Endodermal cell (in vitro differentiated cells): ENCODE results near the gene SDCCAG8. TPM values are rescaled to one million over a fixed set of nuclear protein-coding genes. Genes with fewer than 3 reads are reported as not detected.

Experiments
- DNase-seq: peaks from one replicate; pipeline ENCODE4 v3.0.0-alpha.2; 2017
- H3K27ac ChIP-seq: 2 replicates; pipeline ENCODE4 v1.5.1; 2013; ENCODE audit warnings: mild to moderate bottlenecking, low read depth, low read length, moderate library complexity
- H3K27me3 ChIP-seq: 2 replicates; pipeline ENCODE4 v1.6.1; 2013; ENCODE audit warnings: mild to moderate bottlenecking, low read length, moderate library complexity; ENCODE audit not compliant: insufficient read depth, control insufficient read depth, poor library complexity, severe bottlenecking
- H3K36me3 ChIP-seq: 2 replicates; pipeline ENCODE4 v1.7.0; 2013; ENCODE audit warnings: mild to moderate bottlenecking, low read length, moderate library complexity; ENCODE audit not compliant: control insufficient read depth, insufficient read depth
- H3K4me1 ChIP-seq: one replicate; pipeline ENCODE4 v1.7.0; 2013; ENCODE audit warnings: low read length; ENCODE audit not compliant: control insufficient read depth, insufficient read depth
- H3K4me3 ChIP-seq: 2 replicates; pipeline ENCODE4 v1.5.1; 2013; ENCODE audit warnings: mild to moderate bottlenecking, low read length, moderate library complexity
- H3K9ac ChIP-seq: 2 replicates; pipeline ENCODE4 v1.6.1; 2013; ENCODE audit warnings: mild to moderate bottlenecking, low read length, moderate library complexity; ENCODE audit not compliant: poor library complexity, severe bottlenecking; ENCODE audit errors: extremely low read depth
- H3K9me3 ChIP-seq: 2 replicates; pipeline ENCODE4 v1.6.1; 2013; ENCODE audit warnings: mild to moderate bottlenecking, low read length, moderate library complexity; ENCODE audit not compliant: control insufficient read depth
- H3K27ac Mint-ChIP-seq: 2 replicates; pipeline ENCODE4 v1.8.0; 2020; ENCODE audit warnings: mixed read lengths
- H3K27me3 Mint-ChIP-seq: 2 replicates; pipeline ENCODE4 v1.8.0; 2021; ENCODE audit warnings: mild to moderate bottlenecking, mixed read lengths; ENCODE audit not compliant: insufficient read depth
- H3K36me3 Mint-ChIP-seq: 2 replicates; pipeline ENCODE4 v1.8.0; 2020; ENCODE audit warnings: low read depth, mixed read lengths
- H3K4me1 Mint-ChIP-seq: 2 replicates; pipeline ENCODE4 v1.8.0; 2020; ENCODE audit warnings: mixed read lengths
- H3K4me3 Mint-ChIP-seq: 2 replicates; pipeline ENCODE4 v1.8.0; 2020; ENCODE audit warnings: mild to moderate bottlenecking, moderate library complexity, mixed read lengths
- H3K9me3 Mint-ChIP-seq: 2 replicates; pipeline ENCODE4 v1.8.0; 2020; ENCODE audit warnings: mild to moderate bottlenecking, mixed read lengths
- WGBS, 2 experiments: methylation state at CpG; one replicate each; pipeline versions ENCODE4 v1.1.5 to v1.1.7; 2013; ENCODE audit warnings: missing lambda C conversion rate in 2 of 2, mixed read lengths in 1 of 2; ENCODE audit not compliant: insufficient coverage in 1 of 2, insufficient read length in 1 of 2; 5-methylcytosine and 5-hydroxymethylcytosine counted together
- total RNA-seq, 2 donors: library from RNA; stranded (reverse); fragmentation: NEBNext Ultra II Directional in 1 of 2; extraction: Animal tissue kit (Norgen Biotek cat#: 25700) in 1 of 2; gene quantifications; 2 replicates in 1 of 2; 3 replicates in 1 of 2; pipeline ENCODE4 v1.2.1, GENCODE V29; 2021
- TF ChIP-seq, protein P1 (sequence below): fragments of 200-600 bp; sonication (generic); conservative IDR thresholded peaks from 2 replicates; pipeline ENCODE4 v1.5.0; 2021; ENCODE audit warnings: antibody characterized with exemption, mild to moderate bottlenecking

The SDCCAG8 gene
- total RNA-seq, 2 donors from 2014 or later: 19.8 to 27.5 TPM

DNA sequence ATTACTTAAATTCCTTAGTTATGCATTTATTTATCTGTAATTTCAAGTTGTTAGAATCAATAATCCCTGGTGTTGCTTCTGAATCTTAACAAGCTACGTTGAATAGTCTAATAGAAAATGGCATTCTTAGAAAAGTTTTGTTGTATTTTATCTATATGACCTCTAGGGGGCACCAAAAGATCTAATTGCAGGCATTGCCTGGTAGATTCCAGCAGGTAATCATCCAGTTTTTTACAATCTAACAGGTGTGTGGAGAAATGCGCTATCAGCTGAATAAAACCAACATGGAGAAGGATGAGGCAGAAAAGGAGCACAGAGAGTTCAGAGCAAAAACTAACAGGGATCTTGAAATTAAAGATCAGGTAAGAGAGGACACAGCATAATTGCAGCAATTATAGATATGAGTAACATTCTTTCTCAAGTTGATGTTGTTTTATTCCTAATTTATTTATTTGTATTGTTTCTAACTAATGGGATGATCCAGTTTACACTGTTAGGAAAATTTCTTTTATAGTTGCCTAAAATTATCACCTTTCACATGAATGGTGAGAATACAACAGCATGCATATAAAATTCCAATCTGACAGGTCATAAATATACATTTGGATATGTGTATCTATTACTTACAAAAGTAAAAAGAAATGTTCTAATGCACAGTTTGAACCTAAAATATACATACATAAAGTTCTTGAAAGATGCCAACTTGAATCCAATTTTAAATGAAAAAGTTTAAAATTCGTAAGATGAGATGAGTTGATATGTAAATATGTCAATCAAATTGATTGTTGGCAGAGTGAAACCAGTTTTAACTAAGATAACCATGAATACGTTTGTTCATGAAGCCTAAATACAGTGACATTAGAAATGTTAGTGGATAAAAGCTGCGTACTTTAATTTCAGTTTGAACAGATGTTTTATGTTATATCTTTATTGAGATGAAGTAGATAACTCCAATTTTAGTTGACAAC, 88.4 kb downstream of the SDCCAG8 start:
- no peaks in the 10 kb centered on the region for H3K9me3 ChIP-seq
- H3K27ac ChIP-seq: no peak overlapping the region
- no peaks in the 10 kb centered on the region for H3K4me1 ChIP-seq
- Mint-ChIP-seq H3K27ac (no peak overlapping the region), H3K27me3 (no peaks in the 10 kb centered on the region), H3K36me3 (no peaks in the 10 kb centered on the region), H3K9me3 (no peaks in the 10 kb centered on the region), H3K4me3 (no peak overlapping the region), H3K4me1 (no peaks in the 10 kb centered on the region)
- no peaks in the 10 kb centered on the region for H3K27me3 ChIP-seq
- H3K4me3 ChIP-seq: no peak overlapping the region
- TF ChIP-seq, protein P1, sequence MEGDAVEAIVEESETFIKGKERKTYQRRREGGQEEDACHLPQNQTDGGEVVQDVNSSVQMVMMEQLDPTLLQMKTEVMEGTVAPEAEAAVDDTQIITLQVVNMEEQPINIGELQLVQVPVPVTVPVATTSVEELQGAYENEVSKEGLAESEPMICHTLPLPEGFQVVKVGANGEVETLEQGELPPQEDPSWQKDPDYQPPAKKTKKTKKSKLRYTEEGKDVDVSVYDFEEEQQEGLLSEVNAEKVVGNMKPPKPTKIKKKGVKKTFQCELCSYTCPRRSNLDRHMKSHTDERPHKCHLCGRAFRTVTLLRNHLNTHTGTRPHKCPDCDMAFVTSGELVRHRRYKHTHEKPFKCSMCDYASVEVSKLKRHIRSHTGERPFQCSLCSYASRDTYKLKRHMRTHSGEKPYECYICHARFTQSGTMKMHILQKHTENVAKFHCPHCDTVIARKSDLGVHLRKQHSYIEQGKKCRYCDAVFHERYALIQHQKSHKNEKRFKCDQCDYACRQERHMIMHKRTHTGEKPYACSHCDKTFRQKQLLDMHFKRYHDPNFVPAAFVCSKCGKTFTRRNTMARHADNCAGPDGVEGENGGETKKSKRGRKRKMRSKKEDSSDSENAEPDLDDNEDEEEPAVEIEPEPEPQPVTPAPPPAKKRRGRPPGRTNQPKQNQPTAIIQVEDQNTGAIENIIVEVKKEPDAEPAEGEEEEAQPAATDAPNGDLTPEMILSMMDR: peak; percentile 83
- WGBS, 2 experiments: 70 to 74% methylated on average over 4 to 5 of the region's 5 CpGs
- H3K36me3 ChIP-seq: no peaks in the 10 kb centered on the region
- DNase-seq: no peak
- no peak overlapping the region for H3K9ac ChIP-seq

DNA sequence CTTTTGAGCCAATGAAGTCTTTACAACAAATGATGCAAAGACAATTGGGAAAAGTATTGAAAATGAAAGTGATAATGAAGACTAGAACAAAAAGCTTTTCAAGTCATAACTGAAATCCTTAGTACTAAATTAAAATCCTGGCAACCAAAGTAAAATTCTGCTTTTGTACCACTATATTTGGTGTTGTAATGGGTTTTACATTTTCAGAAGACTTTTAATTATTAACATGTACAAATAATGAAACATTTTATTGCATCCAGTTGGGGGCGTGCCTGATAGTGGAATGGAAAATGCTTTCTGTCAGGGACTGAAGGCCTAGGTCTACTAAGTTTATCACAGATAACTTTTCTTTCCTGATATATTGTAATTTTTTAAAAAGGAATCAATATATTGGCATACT, 89.4 kb downstream of the SDCCAG8 start:
- WGBS, 2 experiments: 83% methylated on average over 1 of the region's 1 CpG; no CpG with 5 or more reads in 1 of the 2 experiments
- Mint-ChIP-seq H3K9me3 (no peaks in the 10 kb centered on the region), H3K36me3 (no peaks in the 10 kb centered on the region), H3K27me3 (no peaks in the 10 kb centered on the region), H3K4me1 (no peaks in the 10 kb centered on the region), H3K4me3 (no peak overlapping the region), H3K27ac (no peak overlapping the region)
- peak overlapping the region; percentile 96 for H3K27ac ChIP-seq
- no peaks in the 10 kb centered on the region for H3K9me3 ChIP-seq
- no peaks in the 10 kb centered on the region for H3K4me1 ChIP-seq
- no peak for DNase-seq
- no peak overlapping the region for H3K9ac ChIP-seq
- TF ChIP-seq, protein P1: no peak
- no peaks in the 10 kb centered on the region for H3K27me3 ChIP-seq
- no peaks in the 10 kb centered on the region for H3K36me3 ChIP-seq
- no peak overlapping the region for H3K4me3 ChIP-seq

DNA sequence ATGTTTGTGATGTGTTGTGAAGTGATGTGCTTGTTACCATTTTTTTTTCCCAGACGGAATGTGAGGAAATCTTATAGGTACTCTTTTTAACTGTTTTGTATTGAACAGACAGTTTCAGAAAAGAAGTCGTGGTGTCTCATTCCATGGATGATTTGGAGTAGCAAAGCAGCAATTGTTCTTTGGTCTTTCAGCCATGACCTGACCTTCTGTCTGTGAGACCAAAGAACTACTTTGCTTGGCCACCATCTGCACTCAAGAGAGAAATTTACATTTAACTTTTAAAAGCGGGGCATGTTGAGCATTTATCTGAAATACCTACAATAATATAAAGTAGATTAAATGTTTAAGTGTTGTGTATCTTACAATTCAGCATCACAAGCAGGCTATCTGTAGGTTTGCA, 90.2 kb downstream of the SDCCAG8 start:
- H3K9ac ChIP-seq: no peak overlapping the region
- WGBS, 2 experiments: 63 to 88% methylated on average over 2 to 3 of the region's 3 CpGs

More for the DNA sequence above, 90.2 kb downstream of the SDCCAG8 start:
- peak overlapping the region; percentile 96 for H3K27ac ChIP-seq
- no peaks in the 10 kb centered on the region for H3K27me3 Mint-ChIP-seq
- no peaks in the 10 kb centered on the region for H3K36me3 ChIP-seq
- no peaks in the 10 kb centered on the region for H3K27me3 ChIP-seq
- H3K4me3 Mint-ChIP-seq: no peak overlapping the region
- no peaks in the 10 kb centered on the region for H3K9me3 ChIP-seq
- H3K4me3 ChIP-seq: no peak overlapping the region
- DNase-seq: no peak
- H3K36me3 Mint-ChIP-seq: no peaks in the 10 kb centered on the region
- no peaks in the 10 kb centered on the region for H3K4me1 ChIP-seq
- H3K27ac Mint-ChIP-seq: no peak overlapping the region
- no peaks in the 10 kb centered on the region for H3K4me1 Mint-ChIP-seq
- TF ChIP-seq, protein P1: no peak
- no peaks in the 10 kb centered on the region for H3K9me3 Mint-ChIP-seq
